Cardiac septum (tissue), 1 donor: ENCODE measurements around the gene PTPRM. TPM values are rescaled to one million over a fixed set of nuclear protein-coding genes. Genes with fewer than 3 reads are reported as not detected.
"Not testable (repeated sequence)": the region's sequence is repeated elsewhere in the genome, so short reads cannot be mapped to it uniquely, and the experiment has no call there.

ENCODE experiments used
- DNase-seq: peaks from one replicate; pipeline ENCODE4 v3.0.0-alpha.2; 2020; ENCODE audit warnings: low spot score
- intact Hi-C: fragments of 100-400 bp; cut with DNase I; formaldehyde crosslinking; loops from one replicate; pipeline ENCODE4 v1.14.0; 2022
- total RNA-seq: library from RNA; stranded (reverse); fragmentation: NEBNext Ultra II Directional; extraction: Animal tissue kit (Norgen Biotek cat#: 25700); gene quantifications from one replicate; pipeline ENCODE4 v1.2.1, GENCODE V29; 2021
- donor health status: DM: no; HTN: no; CAD: no.

PTPRM gene
- total RNA-seq, 1 donor from 2014 or later, result 132 TPM

DNA sequence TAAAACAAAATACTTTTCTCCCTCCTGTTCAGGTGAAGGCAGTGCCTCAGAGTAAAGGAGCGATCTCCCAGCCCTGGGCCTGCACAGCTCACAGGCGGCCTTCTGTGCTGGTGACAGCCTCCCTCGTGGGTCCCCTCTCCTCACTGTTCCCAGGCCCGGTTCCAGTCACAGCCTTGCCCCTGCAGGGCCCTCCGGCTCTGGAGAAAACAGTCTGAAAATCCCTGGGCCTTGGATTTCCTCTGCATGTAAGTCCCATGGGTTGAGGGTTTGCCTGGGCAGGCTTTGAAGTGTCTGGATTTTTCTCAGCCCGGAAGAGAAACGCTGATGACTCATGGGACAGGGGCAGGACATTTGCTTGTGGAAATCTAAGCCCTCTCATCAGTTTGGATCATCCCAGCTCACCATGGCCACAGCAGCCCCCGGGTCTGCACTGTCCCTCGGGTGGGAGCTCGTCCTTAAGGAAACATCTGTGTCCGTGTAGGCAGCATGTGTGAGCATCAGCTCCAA lies 856.0 kb downstream of the PTPRM start:
- no peak for DNase-seq
- intact Hi-C loops, result no loop called here

- intact Hi-C loops, result no loop called here
- DNase-seq, result no peak
These were observed 857.4 kb downstream of the PTPRM start for GRCh38 chr18:8424481-8424880.

DNA sequence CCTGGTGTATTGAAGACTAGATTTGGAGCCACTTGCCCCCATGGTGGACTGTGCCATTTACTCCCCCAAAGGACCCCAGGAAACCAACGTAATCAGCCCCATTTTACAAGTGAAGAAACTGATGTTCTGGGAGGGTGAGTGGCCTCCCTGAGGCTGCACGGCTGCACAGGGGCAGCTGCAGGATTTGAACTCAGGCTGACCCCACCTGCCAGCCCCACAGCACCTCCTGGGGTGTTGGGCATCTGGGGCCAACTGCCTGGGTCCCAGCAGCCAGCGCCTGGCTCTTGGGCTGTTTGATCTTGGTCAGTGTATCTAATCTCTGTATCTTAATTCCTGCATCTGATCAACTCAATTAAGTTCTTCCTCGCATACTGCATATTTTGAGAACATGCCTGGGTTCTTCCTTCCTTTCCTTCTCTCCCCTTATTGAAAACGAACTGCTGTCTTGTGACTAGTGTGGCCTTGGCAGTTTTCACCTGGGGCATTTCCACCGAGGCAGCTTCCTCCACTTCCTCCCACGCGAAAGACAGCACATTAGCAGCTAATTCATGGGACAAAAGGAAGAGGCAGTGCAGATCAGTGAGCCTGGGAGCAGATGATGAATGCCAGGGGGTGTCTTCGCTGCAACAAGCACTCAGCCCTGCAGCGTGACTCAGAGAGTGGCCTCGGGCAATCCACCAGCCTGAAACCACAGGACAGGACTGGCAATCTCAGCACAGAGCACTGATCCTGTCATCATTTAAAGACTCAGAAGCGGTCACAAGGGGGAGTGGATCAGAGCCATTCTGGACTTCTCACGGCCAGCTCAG lies 858.0 kb downstream of the PTPRM start:
- intact Hi-C loops, result no loop called here
- no peak for DNase-seq

- intact Hi-C loops, result no loop called here
- no peak for DNase-seq
These were observed 859.3 kb downstream of the PTPRM start for GRCh38 chr18:8426401-8426800.

DNA sequence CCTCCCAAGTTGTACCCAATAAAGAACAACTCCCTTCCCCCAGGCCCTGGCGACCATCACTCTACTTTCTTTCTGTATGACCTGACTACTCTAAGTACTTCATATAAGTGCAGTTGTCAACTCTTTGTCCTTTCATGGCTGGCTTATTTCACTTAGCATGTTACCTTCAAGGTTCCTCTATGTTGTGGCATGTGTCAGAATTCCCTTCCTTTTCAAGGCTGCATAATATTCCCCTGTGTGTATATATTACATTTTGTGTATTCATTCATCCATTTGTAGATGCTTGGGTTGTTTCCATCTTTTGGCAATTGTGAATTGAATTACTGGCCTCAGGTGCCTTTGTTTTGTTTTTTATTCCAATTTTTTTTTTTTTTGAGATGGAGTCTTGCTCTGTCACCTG lies 860.2 kb downstream of the PTPRM start:
- DNase-seq, result no peak

DNA sequence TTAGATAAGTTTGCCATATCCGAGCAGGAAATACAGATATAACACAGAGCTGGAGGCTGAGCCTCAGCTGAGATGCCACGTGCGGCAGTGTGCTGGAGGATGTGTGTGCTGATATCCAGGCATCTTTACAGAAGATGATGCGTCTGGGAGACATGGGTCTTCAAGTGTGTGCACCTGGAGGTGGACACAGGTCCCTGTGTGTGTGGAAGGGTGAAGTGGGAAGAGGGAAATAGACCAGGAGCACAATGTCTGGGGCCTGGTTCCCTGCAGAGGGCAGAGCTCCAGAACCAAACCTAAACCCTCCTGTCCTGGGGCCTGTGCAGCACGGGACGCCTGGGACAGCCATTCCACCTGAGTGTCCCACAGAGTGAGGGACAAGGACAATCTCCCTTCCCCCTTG lies 861.8 kb downstream of the PTPRM start:
- intact Hi-C loops, result no loop called here

More for the DNA sequence above, 860.2 kb downstream of the PTPRM start:
- intact Hi-C loops, result no loop called here

GRCh38 chr18:8431036-8431435 lies 863.9 kb downstream of the PTPRM start:
- intact Hi-C loops, result no loop called here
- no peak for DNase-seq

More for the DNA sequence above, 861.8 kb downstream of the PTPRM start:
- no peak for DNase-seq

GRCh38 chr18:8433323-8433722 lies 866.2 kb downstream of the PTPRM start:
- DNase-seq, result no peak
- intact Hi-C loops, result no loop called here

DNA sequence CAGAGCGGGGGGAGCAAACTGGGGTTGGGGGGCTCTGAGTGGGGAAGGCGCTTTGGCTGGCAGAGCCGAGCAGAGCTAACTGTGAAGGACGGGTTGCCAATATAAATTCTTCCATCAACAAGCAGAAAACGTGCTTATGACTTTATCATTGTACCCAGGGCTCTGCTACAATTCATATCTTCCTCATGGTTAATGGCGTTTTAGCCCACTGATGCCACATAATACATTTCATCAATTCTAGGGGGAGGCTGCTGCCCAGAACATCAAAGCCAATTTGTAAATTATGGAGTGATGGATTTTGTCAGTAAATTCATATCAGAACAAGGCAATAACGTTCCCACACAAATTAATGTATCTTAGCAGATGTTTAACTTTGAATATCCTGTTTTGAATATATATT lies 866.7 kb downstream of the PTPRM start:
- no peak for DNase-seq

GRCh38 chr18:8435376-8435775 lies 868.3 kb downstream of the PTPRM start:
- intact Hi-C loops, result no loop called here
- DNase-seq, result no peak

More for the DNA sequence above, 866.7 kb downstream of the PTPRM start:
- intact Hi-C loops, result no loop called here

DNA sequence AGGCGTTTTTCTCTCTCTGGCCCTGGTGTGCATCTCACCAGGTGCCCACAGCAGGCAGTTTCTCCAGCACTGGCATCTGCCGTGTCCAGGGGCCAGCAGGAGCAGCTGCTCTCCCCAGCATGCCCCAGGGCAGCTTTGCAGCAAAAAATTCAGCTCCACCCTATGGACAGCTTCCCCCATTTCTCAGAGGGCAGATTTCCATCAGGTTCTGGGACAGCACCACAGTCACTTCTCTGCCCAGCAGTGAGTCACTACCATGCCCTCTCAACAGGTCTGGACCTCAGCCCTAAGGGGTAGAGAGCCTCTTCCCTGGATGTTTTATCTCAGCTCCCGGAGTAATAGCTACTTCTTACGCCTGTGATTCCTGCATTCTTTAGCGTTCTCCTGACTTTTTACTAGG lies 871.9 kb downstream of the PTPRM start:
- intact Hi-C loops, result no loop called here
- DNase-seq, result no peak

GRCh38 chr18:8443505-8443904 lies 876.4 kb downstream of the PTPRM start:
- DNase-seq, result peak; percentile 15
- intact Hi-C loops, result no loop called here

- intact Hi-C loops, DNase-seq: not testable (repeated sequence)
These were observed 879.8 kb downstream of the PTPRM start for GRCh38 chr18:8446936-8447335.

DNA sequence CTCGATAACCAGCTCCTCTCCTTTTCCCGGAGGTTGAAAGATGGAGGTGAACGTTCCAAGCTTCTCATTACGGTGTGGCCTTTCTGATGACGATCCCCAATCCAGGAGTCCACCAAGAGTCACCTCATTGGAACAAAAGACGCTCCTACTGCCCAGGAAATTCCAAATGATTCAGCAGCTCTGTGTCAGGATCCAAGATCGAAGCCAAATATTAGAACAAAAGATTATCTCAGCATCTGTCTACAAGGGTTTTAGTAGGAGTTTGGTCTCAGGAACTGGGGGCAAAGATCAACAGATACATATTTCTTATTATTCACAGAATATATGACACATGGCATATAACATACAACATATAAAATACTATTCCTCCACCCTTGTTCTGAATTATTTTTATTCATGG lies 881.0 kb downstream of the PTPRM start:
- DNase-seq, result peak; percentile 33
- intact Hi-C loops, result no loop called here

- DNase-seq, result peak; percentile 35
- intact Hi-C loops, result no loop called here
These were observed 882.9 kb downstream of the PTPRM start for GRCh38 chr18:8450013-8450412.

- peak; percentile 76 for DNase-seq
- intact Hi-C loops, result no loop called here
These were observed 884.0 kb downstream of the PTPRM start for GRCh38 chr18:8450898-8451665.

GRCh38 chr18:8453528-8453927 lies 886.4 kb downstream of the PTPRM start:
- peak; percentile 55 for DNase-seq
- intact Hi-C loops, result no loop called here

- peak; percentile 68 for DNase-seq
- intact Hi-C loops, result no loop called here
These were observed 887.0 kb downstream of the PTPRM start for GRCh38 chr18:8454136-8454535.

DNA sequence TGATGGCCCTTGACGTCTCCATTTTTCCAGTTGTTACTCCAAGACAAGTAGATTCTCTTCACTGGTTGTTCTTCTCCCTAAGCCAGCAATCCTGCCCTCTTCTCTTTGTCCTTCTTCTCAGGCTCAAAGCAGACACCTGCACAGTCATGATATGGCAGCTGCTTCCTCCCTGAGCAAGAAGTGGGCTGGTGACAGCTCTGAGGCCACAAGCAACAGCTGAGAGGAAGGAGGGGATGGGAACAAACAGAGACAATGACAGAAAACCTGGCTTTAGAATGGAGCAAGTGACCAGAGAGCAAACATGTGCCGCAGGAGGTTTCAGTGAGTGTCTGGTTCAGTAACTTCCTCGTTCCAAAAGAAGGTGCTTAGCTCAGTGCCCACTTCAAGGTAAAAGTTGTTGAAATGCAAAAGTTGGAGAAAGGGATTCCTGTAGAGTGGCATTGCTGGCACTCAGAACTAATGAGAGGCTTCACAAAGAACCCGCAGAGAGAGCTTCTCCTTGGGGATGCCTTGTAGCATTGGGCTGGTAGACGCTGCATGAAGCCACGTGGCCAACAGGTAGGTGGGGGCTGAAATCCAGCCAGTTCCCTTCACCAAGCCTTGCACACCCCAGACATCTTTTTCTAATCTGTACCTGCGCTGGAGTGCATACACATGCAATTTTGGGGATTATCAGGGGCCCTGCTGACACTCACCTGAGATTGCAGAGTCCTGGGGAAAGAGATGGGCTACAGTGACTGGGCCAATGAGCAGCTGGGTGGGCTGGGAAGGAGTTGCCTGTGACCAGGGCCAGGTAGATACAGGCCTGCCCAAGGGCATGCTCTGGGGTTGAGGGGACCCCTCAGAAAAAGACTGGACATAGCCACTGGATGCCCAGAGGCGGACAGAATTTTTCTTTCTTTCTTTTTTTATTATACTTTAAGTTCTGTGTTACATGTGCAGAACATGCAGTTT lies 888.8 kb downstream of the PTPRM start:
- peak; percentile 54 for DNase-seq
- intact Hi-C loops, result no loop called here
